ENCODE measurements around the gene PTPRG. TPM values are rescaled to one million over a fixed set of nuclear protein-coding genes. Genes with fewer than 3 reads are reported as not detected.

PTPRG gene
- total and polyA plus RNA-seq, 3 experiments from 2014 or later = not detected

GRCh38 chr3:61564395-61565059 lies 3.2 kb downstream of the PTPRG start:
- ChIA-PET POLR2A (no interaction called here), CTCF (no interaction called here)
- H3K36me3 ChIP-seq (ENCODE audit: insufficient read depth, low read length) = no peaks in the 10 kb centered on the region
- DNase-seq = no peak
- H3K4me3 Mint-ChIP-seq = no peak overlapping the region
- H3K4me3 ChIP-seq (ENCODE audit: low read length) = no peak overlapping the region
- H3K9me3 ChIP-seq (ENCODE audit: low read length) = no peaks in the 10 kb centered on the region
- peaks cover 0 to 11% (median 0%) of the 10 kb centered on the region in 5 donors for H3K9me3 Mint-ChIP-seq
- H3K27ac ChIP-seq (ENCODE audit: low read depth, low read length) = no peak overlapping the region
- H3K4me1 Mint-ChIP-seq = peaks cover 2 to 6% (median 5%) of the 10 kb centered on the region in 3 donors
- H3K27ac Mint-ChIP-seq = no peak overlapping the region
- H3K4me1 ChIP-seq (ENCODE audit: insufficient read depth, low read length) = no peaks in the 10 kb centered on the region
- H3K27me3 Mint-ChIP-seq = peaks cover 14 to 34% of the 10 kb centered on the region in 2 donors
- H3K27me3 ChIP-seq (ENCODE audit: insufficient read depth, low read length, poor library complexity, severe bottlenecking) = no peaks in the 10 kb centered on the region
- peaks cover 0 to 2% (median 0%) of the 10 kb centered on the region in 3 donors for H3K36me3 Mint-ChIP-seq

DNA sequence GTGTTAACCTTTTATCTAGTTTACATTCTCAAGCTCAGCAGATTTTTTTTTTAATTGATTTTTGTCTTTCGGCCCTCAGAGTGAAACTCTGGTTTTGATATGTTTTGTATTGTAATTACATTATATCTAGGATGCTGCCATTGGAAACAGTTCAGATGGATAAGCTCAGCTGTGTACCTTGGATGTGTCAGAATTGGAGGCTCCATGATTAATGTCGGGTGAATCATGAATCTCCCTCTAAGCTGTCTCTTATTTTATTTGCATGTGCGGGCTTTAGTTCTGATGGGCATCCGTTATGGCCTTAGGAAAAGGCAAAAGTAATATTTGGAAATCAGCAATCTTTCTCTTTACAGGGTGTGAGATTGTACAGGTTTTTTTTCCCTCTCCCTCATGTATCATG lies 4.2 kb downstream of the PTPRG start:
- no peak overlapping the region for H3K27ac ChIP-seq (ENCODE audit: low read depth, low read length)
- no peak overlapping the region for H3K4me3 ChIP-seq (ENCODE audit: low read length)
- no peak for DNase-seq
- no peaks in the 10 kb centered on the region for H3K27me3 ChIP-seq (ENCODE audit: insufficient read depth, low read length, poor library complexity, severe bottlenecking)
- no peaks in the 10 kb centered on the region for H3K36me3 ChIP-seq (ENCODE audit: insufficient read depth, low read length)
- POLR2A ChIA-PET = no interaction called here
- H3K4me3 Mint-ChIP-seq = no peak overlapping the region
- CTCF ChIA-PET = no interaction called here
- H3K27me3 Mint-ChIP-seq = peaks cover 10 to 25% of the 10 kb centered on the region in 2 donors
- H3K36me3 Mint-ChIP-seq = peaks cover 0 to 2% (median 0%) of the 10 kb centered on the region in 3 donors
- no peaks in the 10 kb centered on the region for H3K4me1 ChIP-seq (ENCODE audit: insufficient read depth, low read length)
- peaks cover 0 to 3% (median 2%) of the 10 kb centered on the region in 3 donors for H3K4me1 Mint-ChIP-seq
- H3K9me3 Mint-ChIP-seq = peaks cover 0 to 13% (median 0%) of the 10 kb centered on the region in 5 donors
- no peaks in the 10 kb centered on the region for H3K9me3 ChIP-seq (ENCODE audit: low read length)
- no peak overlapping the region for H3K27ac Mint-ChIP-seq

DNA sequence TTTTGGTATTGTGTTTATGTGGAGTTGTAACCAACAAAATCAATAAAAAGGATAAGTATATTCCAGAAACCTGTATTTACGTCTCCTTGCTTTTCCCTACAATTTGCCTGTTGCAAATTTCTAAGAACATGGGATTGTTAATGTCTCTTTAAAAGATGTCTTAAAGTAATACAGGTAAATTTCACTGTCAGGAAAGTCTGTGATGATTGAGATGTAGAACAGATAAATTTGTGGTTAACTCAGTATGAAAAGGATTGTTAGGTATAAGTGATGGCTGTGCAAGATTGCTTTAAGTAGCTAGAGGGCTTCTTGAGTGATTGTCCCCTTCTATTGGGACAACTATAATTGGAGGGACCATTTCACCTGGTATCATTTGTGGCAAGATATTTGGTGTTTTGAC lies 6.8 kb downstream of the PTPRG start:
- Histone ChIP-seq H3K4me1 (ENCODE audit: insufficient read depth, low read length) (no peaks in the 10 kb centered on the region), H3K27ac (ENCODE audit: low read depth, low read length) (no peak overlapping the region), H3K4me3 (ENCODE audit: low read length) (no peak overlapping the region), H3K36me3 (ENCODE audit: insufficient read depth, low read length) (no peaks in the 10 kb centered on the region), H3K9me3 (ENCODE audit: low read length) (no peaks in the 10 kb centered on the region), H3K27me3 (ENCODE audit: insufficient read depth, low read length, poor library complexity, severe bottlenecking) (no peaks in the 10 kb centered on the region)
- H3K27me3 Mint-ChIP-seq = peaks cover 9 to 13% of the 10 kb centered on the region in 2 donors
- H3K27ac Mint-ChIP-seq = no peak overlapping the region
- ChIA-PET POLR2A (no interaction called here), CTCF (no interaction called here)
- H3K9me3 Mint-ChIP-seq = peaks cover 0 to 16% (median 2%) of the 10 kb centered on the region in 5 donors
- H3K36me3 Mint-ChIP-seq = peaks cover 0 to 2% (median 0%) of the 10 kb centered on the region in 3 donors
- peaks cover 0 to 2% (median 0%) of the 10 kb centered on the region in 3 donors for H3K4me1 Mint-ChIP-seq
- DNase-seq = no peak
- H3K4me3 Mint-ChIP-seq = no peak overlapping the region

DNA sequence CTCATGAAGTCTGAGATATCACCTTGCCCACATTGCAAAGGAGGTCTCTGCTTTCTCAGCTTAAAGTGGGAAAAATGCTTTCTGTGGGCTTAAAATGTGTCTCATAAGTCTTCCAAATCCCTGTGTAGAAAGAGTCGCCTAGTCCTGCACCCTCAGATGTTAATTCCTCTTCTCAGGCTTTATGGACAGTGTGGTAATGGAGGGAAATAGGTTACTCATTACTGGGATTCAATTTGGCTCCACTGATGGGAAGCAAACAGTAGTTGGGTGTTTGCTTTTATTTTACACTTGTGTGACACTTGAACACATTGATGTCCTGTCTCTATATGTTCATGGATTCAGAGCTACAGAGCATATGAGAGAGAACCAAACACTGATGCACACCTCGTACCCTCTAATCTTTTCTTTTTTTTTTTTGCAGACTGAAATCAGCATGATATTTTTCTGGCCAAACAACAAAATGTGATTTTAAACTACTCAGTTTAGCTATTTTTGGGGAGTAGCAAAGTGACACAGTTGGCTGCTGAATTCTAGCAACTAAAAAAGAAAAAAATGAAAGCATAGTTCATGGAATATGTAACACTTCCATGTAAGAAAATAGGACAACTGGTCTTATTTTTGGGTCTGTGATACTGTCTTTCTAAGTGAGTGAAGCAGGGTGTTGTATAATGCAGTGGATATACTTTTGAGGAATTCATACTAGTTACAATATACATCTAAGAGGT lies 8.6 kb downstream of the PTPRG start:
- no peak overlapping the region for H3K27ac ChIP-seq (ENCODE audit: low read depth, low read length)
- no peak for DNase-seq
- H3K4me1 ChIP-seq (ENCODE audit: insufficient read depth, low read length) = no peaks in the 10 kb centered on the region
- no peak overlapping the region for H3K27ac Mint-ChIP-seq
- H3K4me3 Mint-ChIP-seq = no peak overlapping the region
- peaks cover 0 to 2% (median 0%) of the 10 kb centered on the region in 3 donors for H3K36me3 Mint-ChIP-seq
- no peaks in the 10 kb centered on the region for H3K27me3 ChIP-seq (ENCODE audit: insufficient read depth, low read length, poor library complexity, severe bottlenecking)
- ChIA-PET POLR2A (no interaction called here), CTCF (no interaction called here)
- H3K27me3 Mint-ChIP-seq = peaks cover 3 to 5% of the 10 kb centered on the region in 2 donors
- no peaks in the 10 kb centered on the region for H3K9me3 ChIP-seq (ENCODE audit: low read length)
- H3K9me3 Mint-ChIP-seq = peaks cover 1 to 10% (median 4%) of the 10 kb centered on the region in 5 donors
- H3K4me1 Mint-ChIP-seq = no peaks in the 10 kb centered on the region
- no peaks in the 10 kb centered on the region for H3K36me3 ChIP-seq (ENCODE audit: insufficient read depth, low read length)
- no peak overlapping the region for H3K4me3 ChIP-seq (ENCODE audit: low read length)

- H3K27ac ChIP-seq (ENCODE audit: low read depth, low read length) = no peak overlapping the region
- Mint-ChIP-seq H3K4me1 (no peaks in the 10 kb centered on the region), H3K36me3 (no peaks in the 10 kb centered on the region), H3K4me3 (no peak overlapping the region), H3K9me3 (peaks cover 2 to 6% (median 4%) of the 10 kb centered on the region in 5 donors), H3K27ac (no peak overlapping the region), H3K27me3 (peaks cover 0 to 3% of the 10 kb centered on the region in 2 donors)
- no peak overlapping the region for H3K4me3 ChIP-seq (ENCODE audit: low read length)
- ChIA-PET CTCF (no interaction called here), POLR2A (no interaction called here)
- DNase-seq = no peak
- H3K9me3 ChIP-seq (ENCODE audit: low read length) = no peaks in the 10 kb centered on the region
- H3K27me3 ChIP-seq (ENCODE audit: insufficient read depth, low read length, poor library complexity, severe bottlenecking) = no peaks in the 10 kb centered on the region
- H3K4me1 ChIP-seq (ENCODE audit: insufficient read depth, low read length) = no peaks in the 10 kb centered on the region
- no peaks in the 10 kb centered on the region for H3K36me3 ChIP-seq (ENCODE audit: insufficient read depth, low read length)
Measured at GRCh38 chr3:61570813-61571212, 9.4 kb downstream of the PTPRG start.

GRCh38 chr3:61571516-61572336 lies 10.4 kb downstream of the PTPRG start:
- ChIA-PET POLR2A (no interaction called here), CTCF (no interaction called here)
- no peak overlapping the region for H3K27ac ChIP-seq (ENCODE audit: low read depth, low read length)

DNA sequence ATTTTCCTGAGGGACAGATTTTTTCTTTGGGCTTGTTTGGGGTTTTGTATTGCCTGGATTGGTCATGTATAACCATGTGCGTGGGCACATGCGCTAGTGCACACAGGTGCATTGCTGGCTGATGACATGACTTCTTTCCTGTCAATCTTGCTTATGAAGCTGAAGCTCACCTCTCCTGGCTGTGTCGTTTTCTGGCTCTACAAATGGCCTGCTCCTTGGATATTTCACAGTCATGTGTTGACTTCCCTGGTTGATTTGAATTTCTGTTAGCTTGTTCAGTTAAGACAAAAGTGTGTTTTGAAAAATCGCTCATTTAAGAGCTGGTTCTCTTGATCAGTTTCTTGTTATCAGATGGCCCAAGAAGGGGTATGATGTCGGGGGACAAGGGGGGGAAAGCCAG lies 11.5 kb downstream of the PTPRG start:
- no peaks in the 10 kb centered on the region for H3K9me3 ChIP-seq (ENCODE audit: low read length)
- Mint-ChIP-seq H3K4me3 (no peak overlapping the region), H3K4me1 (no peaks in the 10 kb centered on the region), H3K27ac (no peak overlapping the region), H3K36me3 (no peaks in the 10 kb centered on the region), H3K27me3 (no peaks in the 10 kb centered on the region), H3K9me3 (peaks cover 2 to 6% (median 3%) of the 10 kb centered on the region in 5 donors)
- no peaks in the 10 kb centered on the region for H3K4me1 ChIP-seq (ENCODE audit: insufficient read depth, low read length)
- no peak for DNase-seq
- ChIA-PET CTCF (no interaction called here), POLR2A (no interaction called here)
- H3K27ac ChIP-seq (ENCODE audit: low read depth, low read length) = no peak overlapping the region
- no peaks in the 10 kb centered on the region for H3K36me3 ChIP-seq (ENCODE audit: insufficient read depth, low read length)
- no peak overlapping the region for H3K4me3 ChIP-seq (ENCODE audit: low read length)
- no peaks in the 10 kb centered on the region for H3K27me3 ChIP-seq (ENCODE audit: insufficient read depth, low read length, poor library complexity, severe bottlenecking)

More at GRCh38 chr3:61571516-61572336, 10.4 kb downstream of the PTPRG start:
- Mint-ChIP-seq H3K36me3 (no peaks in the 10 kb centered on the region), H3K4me1 (no peaks in the 10 kb centered on the region), H3K4me3 (peak overlapping the region in 1 of 7 donors; percentile 29), H3K27ac (no peak overlapping the region), H3K27me3 (peaks cover 0 to 2% of the 10 kb centered on the region in 2 donors), H3K9me3 (peaks cover 2 to 6% (median 3%) of the 10 kb centered on the region in 5 donors)
- H3K9me3 ChIP-seq (ENCODE audit: low read length) = no peaks in the 10 kb centered on the region
- no peak for DNase-seq
- no peaks in the 10 kb centered on the region for H3K4me1 ChIP-seq (ENCODE audit: insufficient read depth, low read length)
- no peak overlapping the region for H3K4me3 ChIP-seq (ENCODE audit: low read length)
- no peaks in the 10 kb centered on the region for H3K27me3 ChIP-seq (ENCODE audit: insufficient read depth, low read length, poor library complexity, severe bottlenecking)
- H3K36me3 ChIP-seq (ENCODE audit: insufficient read depth, low read length) = no peaks in the 10 kb centered on the region

- CTCF ChIA-PET = no interaction called here
- no peak overlapping the region for H3K27ac Mint-ChIP-seq
- POLR2A ChIA-PET = no interaction called here
- H3K4me3 ChIP-seq (ENCODE audit: low read length) = no peak overlapping the region
- no peaks in the 10 kb centered on the region for H3K9me3 ChIP-seq (ENCODE audit: low read length)
- no peak for DNase-seq
- H3K4me3 Mint-ChIP-seq = no peak overlapping the region
- no peak overlapping the region for H3K27ac ChIP-seq (ENCODE audit: low read depth, low read length)
- H3K4me1 ChIP-seq (ENCODE audit: insufficient read depth, low read length) = no peaks in the 10 kb centered on the region
- no peaks in the 10 kb centered on the region for H3K27me3 Mint-ChIP-seq
- H3K4me1 Mint-ChIP-seq = no peaks in the 10 kb centered on the region
- no peaks in the 10 kb centered on the region for H3K36me3 Mint-ChIP-seq
- H3K36me3 ChIP-seq (ENCODE audit: insufficient read depth, low read length) = no peaks in the 10 kb centered on the region
- H3K9me3 Mint-ChIP-seq = peaks cover 2 to 6% (median 3%) of the 10 kb centered on the region in 5 donors
- no peaks in the 10 kb centered on the region for H3K27me3 ChIP-seq (ENCODE audit: insufficient read depth, low read length, poor library complexity, severe bottlenecking)
Measured at GRCh38 chr3:61573441-61573840, 12.1 kb downstream of the PTPRG start.

Data from CD8-positive, alpha-beta memory T cell (primary cell).